DOHH2 (cell line): Measurements from ENCODE around the gene REXO2.
A peak's percentile ranks its signal among the peaks of the same experiment; 100 is the strongest.

Experiments used
- H3F3A ChIP-seq: fragments of 200-600 bp; sonication (generic), shearing (Covaris generic); 2 replicates; pipeline ENCODE4 v1.6.0; 2016; ENCODE audit warnings: antibody characterized with exemption, mild to moderate bottlenecking; ENCODE audit not compliant: control insufficient read depth, insufficient read depth
- H3K27ac ChIP-seq: fragments of 200-600 bp; sonication (generic); 2 replicates; pipeline ENCODE4 v1.5.1; 2014; ENCODE audit warnings: low read depth, mild to moderate bottlenecking, low read length, moderate library complexity
- H3K27me3 ChIP-seq: fragments of 200-600 bp; sonication (generic); 2 replicates; pipeline ENCODE4 v1.6.1; 2014; ENCODE audit warnings: mild to moderate bottlenecking, low read length, mixed read lengths; ENCODE audit not compliant: control insufficient read depth
- H3K36me3 ChIP-seq: fragments of 200-600 bp; sonication (generic); 2 replicates; pipeline ENCODE4 v1.6.1; 2014; ENCODE audit warnings: mild to moderate bottlenecking, low read length, moderate library complexity, mixed read lengths; ENCODE audit not compliant: control insufficient read depth
- H3K4me1 ChIP-seq: fragments of 200-600 bp; sonication (generic); 2 replicates; pipeline ENCODE4 v1.6.1; 2014; ENCODE audit warnings: mild to moderate bottlenecking, low read length, mixed read lengths; ENCODE audit not compliant: control insufficient read depth
- H3K4me2 ChIP-seq: fragments of 200-600 bp; sonication (generic); 2 replicates; pipeline ENCODE4 v1.6.0; 2014; ENCODE audit warnings: mild to moderate bottlenecking, low read length, moderate library complexity
- H3K4me3 ChIP-seq: fragments of 200-600 bp; sonication (generic); 2 replicates; pipeline ENCODE4 v1.5.1; 2014; ENCODE audit warnings: mild to moderate bottlenecking, low read length, mixed read lengths
- H3K79me2 ChIP-seq: fragments of 200-600 bp; sonication (generic); 2 replicates; pipeline ENCODE4 v1.6.1; 2014; ENCODE audit warnings: mild to moderate bottlenecking, low read length, mixed read lengths; ENCODE audit not compliant: control insufficient read depth
- H3K9me2 ChIP-seq: fragments of 200-600 bp; sonication (generic); replicated peaks from 2 replicates; pipeline ENCODE4 v1.6.1; 2014; ENCODE audit warnings: mild to moderate bottlenecking, low read length, mixed read lengths; ENCODE audit not compliant: control insufficient read depth
- H3K9me3 ChIP-seq: fragments of 200-600 bp; sonication (generic); 2 replicates; pipeline ENCODE4 v1.6.1; 2014; ENCODE audit warnings: antibody characterized with exemption, low read length, mixed read lengths; ENCODE audit not compliant: control insufficient read depth, insufficient read depth
- H4K20me1 ChIP-seq: fragments of 200-600 bp; sonication (generic); 2 replicates; pipeline ENCODE4 v1.6.0; 2014; ENCODE audit warnings: low read depth, mild to moderate bottlenecking, antibody characterized with exemption, low read length, moderate library complexity; ENCODE audit not compliant: control insufficient read depth, insufficient read depth
- EZH2phosphoT487 ChIP-seq: fragments of 200-600 bp; sonication (generic); IDR thresholded peaks from 2 replicates; pipeline ENCODE4 v1.6.1; 2017; ENCODE audit warnings: borderline replicate concordance, mild to moderate bottlenecking, antibody characterized with exemption, low read length, moderate library complexity, mixed read lengths
- TF ChIP-seq, protein P1 (sequence below): fragments of 200-600 bp; sonication (generic); IDR thresholded peaks from one replicate; pipeline ENCODE4 v1.5.1; 2014; ENCODE audit warnings: antibody characterized with exemption, mild to moderate bottlenecking, low read depth, low read length; ENCODE audit not compliant: poor library complexity, severe bottlenecking

Gene REXO2

GRCh38 chr11:114399490-114400215 is 39.6 kb upstream of the REXO2 start:
- H3K79me2 ChIP-seq, result peaks cover 61% of the 10 kb centered on the region
- peaks cover 41% of the 10 kb centered on the region for H3K36me3 ChIP-seq
- no peaks in the 10 kb centered on the region for H4K20me1 ChIP-seq

GRCh38 chr11:114400216-114400914 is 38.9 kb upstream of the REXO2 start, which contains the start of the genes C11orf71 and RBM7:
TSS of gene C11orf71 (minus strand) at chr11:114400511. CDS start at chr11:114400331, 180 bp downstream.
TSS of gene RBM7 (plus strand) at chr11:114400666. CDS start at chr11:114400672, 6 bp downstream.
- peaks cover 28% of the 10 kb centered on the region for H3K4me1 ChIP-seq
- peak within 1 kb of the TSS; percentile 93 for H3K4me2 ChIP-seq
- peaks cover 67% of the 10 kb centered on the region for H3K79me2 ChIP-seq
- TF ChIP-seq, protein P1, sequence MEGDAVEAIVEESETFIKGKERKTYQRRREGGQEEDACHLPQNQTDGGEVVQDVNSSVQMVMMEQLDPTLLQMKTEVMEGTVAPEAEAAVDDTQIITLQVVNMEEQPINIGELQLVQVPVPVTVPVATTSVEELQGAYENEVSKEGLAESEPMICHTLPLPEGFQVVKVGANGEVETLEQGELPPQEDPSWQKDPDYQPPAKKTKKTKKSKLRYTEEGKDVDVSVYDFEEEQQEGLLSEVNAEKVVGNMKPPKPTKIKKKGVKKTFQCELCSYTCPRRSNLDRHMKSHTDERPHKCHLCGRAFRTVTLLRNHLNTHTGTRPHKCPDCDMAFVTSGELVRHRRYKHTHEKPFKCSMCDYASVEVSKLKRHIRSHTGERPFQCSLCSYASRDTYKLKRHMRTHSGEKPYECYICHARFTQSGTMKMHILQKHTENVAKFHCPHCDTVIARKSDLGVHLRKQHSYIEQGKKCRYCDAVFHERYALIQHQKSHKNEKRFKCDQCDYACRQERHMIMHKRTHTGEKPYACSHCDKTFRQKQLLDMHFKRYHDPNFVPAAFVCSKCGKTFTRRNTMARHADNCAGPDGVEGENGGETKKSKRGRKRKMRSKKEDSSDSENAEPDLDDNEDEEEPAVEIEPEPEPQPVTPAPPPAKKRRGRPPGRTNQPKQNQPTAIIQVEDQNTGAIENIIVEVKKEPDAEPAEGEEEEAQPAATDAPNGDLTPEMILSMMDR, result peak; percentile 48
- TF ChIP-seq EZH2phosphoT487, result no peak
- no peaks in the 10 kb centered on the region for H3K27me3 ChIP-seq
- peak within 1 kb of the TSS; percentile 65 for H3K27ac ChIP-seq
- H3K4me3 ChIP-seq, result peak within 1 kb of the TSS; percentile 96
- no peaks in the 10 kb centered on the region for H3K9me2 ChIP-seq
- H3F3A ChIP-seq, result peaks cover 7% of the 10 kb centered on the region; the same call in 1 of the 2 replicates
- H3K36me3 ChIP-seq, result peaks cover 49% of the 10 kb centered on the region
- no peaks in the 10 kb centered on the region for H4K20me1 ChIP-seq
- no peaks in the 10 kb centered on the region for H3K9me3 ChIP-seq

More at GRCh38 chr11:114399490-114400215, 39.6 kb upstream of the REXO2 start:
- Histone ChIP-seq H3K4me3 (peak overlapping the region; percentile 96), H3K9me2 (no peaks in the 10 kb centered on the region), H3K4me1 (peaks cover 25% of the 10 kb centered on the region), H3K27ac (peak overlapping the region; percentile 65), H3F3A (peaks cover 7% of the 10 kb centered on the region; the same call in 1 of the 2 replicates), H3K4me2 (peak overlapping the region; percentile 93), H3K27me3 (no peaks in the 10 kb centered on the region), H3K9me3 (no peaks in the 10 kb centered on the region)
- TF ChIP-seq, protein P1, result no peak
- no peak for TF ChIP-seq EZH2phosphoT487

GRCh38 chr11:114400915-114401223 is 38.4 kb upstream of the REXO2 start:
- Histone ChIP-seq H4K20me1 (no peaks in the 10 kb centered on the region), H3K27me3 (no peaks in the 10 kb centered on the region), H3F3A (peaks cover 7% of the 10 kb centered on the region; the same call in 1 of the 2 replicates), H3K4me2 (peak overlapping the region; percentile 93), H3K79me2 (peaks cover 70% of the 10 kb centered on the region), H3K4me3 (peak overlapping the region; percentile 96), H3K27ac (peak overlapping the region; percentile 65), H3K9me2 (no peaks in the 10 kb centered on the region), H3K36me3 (peaks cover 54% of the 10 kb centered on the region), H3K9me3 (no peaks in the 10 kb centered on the region), H3K4me1 (peaks cover 28% of the 10 kb centered on the region)
- TF ChIP-seq EZH2phosphoT487, result no peak
- TF ChIP-seq, protein P1, result peak; percentile 3
